Astrocyte of the spinal cord (primary cell): ENCODE data around the gene SAC3D1.

Experiments used
- DNase-seq: peaks from one replicate; pipeline ENCODE4 v3.0.0; 2011; ENCODE audit warnings: low read depth, low spot score
- H3K4me3 ChIP-seq: 2 replicates; pipeline ENCODE4 v1.5.1; 2011; ENCODE audit warnings: low read depth, mild to moderate bottlenecking, low read length, moderate library complexity
- in situ Hi-C: cut with HindIII; loops from 2 replicates; pipeline ENCODE4 v1.10.0; 2017; ENCODE audit warnings: low sequenced_read_pairs
- TF ChIP-seq, protein P1 (sequence below): IDR thresholded peaks from 2 replicates; pipeline ENCODE4 v1.5.1; 2012; ENCODE audit warnings: low read depth, mild to moderate bottlenecking, low read length, inconsistent platforms

Gene SAC3D1

DNA sequence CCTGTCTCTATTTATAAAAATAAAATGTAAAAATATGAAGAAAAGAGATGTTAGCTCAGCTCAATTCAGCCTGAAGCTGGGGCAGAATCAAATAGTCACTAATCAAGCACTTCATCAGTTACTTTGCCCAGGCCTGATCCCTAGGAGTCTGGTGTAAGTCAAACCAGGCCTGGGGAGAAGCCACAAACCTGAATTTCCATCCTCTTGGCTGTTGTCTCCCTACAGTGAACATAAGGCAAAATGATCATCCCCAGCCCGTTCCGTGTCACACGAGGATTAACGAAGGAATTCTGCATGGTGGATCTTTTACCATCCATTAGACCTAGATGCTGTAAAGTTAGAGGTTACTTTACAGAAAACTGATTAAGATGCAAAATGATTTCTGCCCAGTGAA lies 23.8 kb downstream of the SAC3D1 start:
- TF ChIP-seq, protein P1, sequence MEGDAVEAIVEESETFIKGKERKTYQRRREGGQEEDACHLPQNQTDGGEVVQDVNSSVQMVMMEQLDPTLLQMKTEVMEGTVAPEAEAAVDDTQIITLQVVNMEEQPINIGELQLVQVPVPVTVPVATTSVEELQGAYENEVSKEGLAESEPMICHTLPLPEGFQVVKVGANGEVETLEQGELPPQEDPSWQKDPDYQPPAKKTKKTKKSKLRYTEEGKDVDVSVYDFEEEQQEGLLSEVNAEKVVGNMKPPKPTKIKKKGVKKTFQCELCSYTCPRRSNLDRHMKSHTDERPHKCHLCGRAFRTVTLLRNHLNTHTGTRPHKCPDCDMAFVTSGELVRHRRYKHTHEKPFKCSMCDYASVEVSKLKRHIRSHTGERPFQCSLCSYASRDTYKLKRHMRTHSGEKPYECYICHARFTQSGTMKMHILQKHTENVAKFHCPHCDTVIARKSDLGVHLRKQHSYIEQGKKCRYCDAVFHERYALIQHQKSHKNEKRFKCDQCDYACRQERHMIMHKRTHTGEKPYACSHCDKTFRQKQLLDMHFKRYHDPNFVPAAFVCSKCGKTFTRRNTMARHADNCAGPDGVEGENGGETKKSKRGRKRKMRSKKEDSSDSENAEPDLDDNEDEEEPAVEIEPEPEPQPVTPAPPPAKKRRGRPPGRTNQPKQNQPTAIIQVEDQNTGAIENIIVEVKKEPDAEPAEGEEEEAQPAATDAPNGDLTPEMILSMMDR = no peak
- in situ Hi-C loops = no loop called here
- no peak for DNase-seq
- no peak overlapping the region for H3K4me3 ChIP-seq

GRCh38 chr11:65065851-65066250 lies 24.8 kb downstream of the SAC3D1 start:
- TF ChIP-seq, protein P1 = no peak
- in situ Hi-C loops = no loop called here
- no peak for DNase-seq
- no peak overlapping the region for H3K4me3 ChIP-seq

- H3K4me3 ChIP-seq = no peak overlapping the region
- in situ Hi-C loops = no loop called here
- TF ChIP-seq, protein P1 = no peak
Observed at GRCh38 chr11:65066315-65066714, 25.3 kb downstream of the SAC3D1 start.

GRCh38 chr11:65066805-65067291 lies 25.8 kb downstream of the SAC3D1 start:
- H3K4me3 ChIP-seq = no peak overlapping the region
- DNase-seq = no peak
- TF ChIP-seq, protein P1 = no peak
- in situ Hi-C loops = no loop called here

More at GRCh38 chr11:65066315-65066714, 25.3 kb downstream of the SAC3D1 start:
- DNase-seq = no peak

DNA sequence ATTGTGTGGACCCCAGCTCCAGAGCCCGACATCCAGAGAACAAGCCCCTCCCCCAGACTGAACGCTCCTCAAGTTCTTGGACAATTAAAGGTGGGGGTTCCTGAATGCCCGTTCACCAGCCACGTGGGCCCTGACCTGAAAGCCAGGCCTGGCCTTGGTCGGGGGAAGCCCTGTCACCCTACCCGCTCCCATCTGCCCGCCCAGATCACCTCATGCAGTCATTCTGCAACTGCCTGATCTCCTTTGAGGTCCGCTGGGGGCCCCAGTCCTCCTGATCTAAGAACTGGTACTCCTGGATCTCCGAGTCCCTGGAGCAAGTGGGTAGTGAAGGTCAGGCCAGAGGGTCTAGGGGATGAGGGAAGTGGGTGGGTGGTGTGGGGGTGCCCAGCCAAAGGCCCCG lies 26.4 kb downstream of the SAC3D1 start:
- TF ChIP-seq, protein P1 = no peak
- in situ Hi-C loops = no loop called here
- H3K4me3 ChIP-seq = no peak overlapping the region
- DNase-seq = no peak

- in situ Hi-C loops = no loop called here
- DNase-seq = no peak
- H3K4me3 ChIP-seq = no peak overlapping the region
- TF ChIP-seq, protein P1 = no peak
Observed at GRCh38 chr11:65069217-65069616, 28.2 kb downstream of the SAC3D1 start.
